ENCODE results near the gene KIF6.

Gene KIF6

GRCh38 chr6:39451831-39452230 is 273.4 kb downstream of the KIF6 start:
- no peak for DNase-seq (ENCODE audit: low read depth)

GRCh38 chr6:39449022-39449421 is 276.2 kb downstream of the KIF6 start:
- no peak for DNase-seq (ENCODE audit: low read depth)

GRCh38 chr6:39446909-39447308 is 278.3 kb downstream of the KIF6 start:
- DNase-seq (ENCODE audit: low read depth): no peak

- DNase-seq (ENCODE audit: low read depth): no peak
These were observed 279.5 kb downstream of the KIF6 start for GRCh38 chr6:39445667-39446066.

- no peak for DNase-seq (ENCODE audit: low read depth)
These were observed 280.7 kb downstream of the KIF6 start for GRCh38 chr6:39444479-39445019.

- no peak for DNase-seq (ENCODE audit: low read depth)
These were observed 283.2 kb downstream of the KIF6 start for GRCh38 chr6:39441986-39442385.

- DNase-seq (ENCODE audit: low read depth): no peak
These were observed 283.9 kb downstream of the KIF6 start for GRCh38 chr6:39441301-39441700.

GRCh38 chr6:39440039-39440426 is 285.2 kb downstream of the KIF6 start:
- DNase-seq (ENCODE audit: low read depth): no peak

- no peak for DNase-seq (ENCODE audit: low read depth)
These were observed 285.7 kb downstream of the KIF6 start for GRCh38 chr6:39439342-39440038.

GRCh38 chr6:39433630-39434029 is 291.6 kb downstream of the KIF6 start:
- no peak for DNase-seq (ENCODE audit: low read depth)

GRCh38 chr6:39432330-39433025 is 292.7 kb downstream of the KIF6 start:
- no peak for DNase-seq (ENCODE audit: low read depth)

- DNase-seq (ENCODE audit: low read depth): no peak
These were observed 294.2 kb downstream of the KIF6 start for GRCh38 chr6:39430871-39431523.

- DNase-seq (ENCODE audit: low read depth): no peak
These were observed 294.8 kb downstream of the KIF6 start for GRCh38 chr6:39430446-39430845.

- no peak for DNase-seq (ENCODE audit: low read depth)
These were observed 296.4 kb downstream of the KIF6 start for GRCh38 chr6:39428816-39429215.

- DNase-seq (ENCODE audit: low read depth): no peak
These were observed 297.1 kb downstream of the KIF6 start for GRCh38 chr6:39428152-39428551.

- no peak for DNase-seq (ENCODE audit: low read depth)
These were observed 299.1 kb downstream of the KIF6 start for GRCh38 chr6:39426073-39426456.

- DNase-seq (ENCODE audit: low read depth): no peak
These were observed 299.7 kb downstream of the KIF6 start for GRCh38 chr6:39425346-39426072.

GRCh38 chr6:39424831-39425230 is 300.4 kb downstream of the KIF6 start:
- no peak for DNase-seq (ENCODE audit: low read depth)

GRCh38 chr6:39422238-39422637 is 303.0 kb downstream of the KIF6 start:
- no peak for DNase-seq (ENCODE audit: low read depth)

GRCh38 chr6:39421383-39422225 is 303.6 kb downstream of the KIF6 start:
- DNase-seq (ENCODE audit: low read depth): no peak
